ENCODE measurements around the gene BEX3.
"Not testable (repeated sequence)": the region's sequence is repeated elsewhere in the genome, so short reads cannot be mapped to it uniquely, and the experiment has no call there.

The BEX3 gene

DNA sequence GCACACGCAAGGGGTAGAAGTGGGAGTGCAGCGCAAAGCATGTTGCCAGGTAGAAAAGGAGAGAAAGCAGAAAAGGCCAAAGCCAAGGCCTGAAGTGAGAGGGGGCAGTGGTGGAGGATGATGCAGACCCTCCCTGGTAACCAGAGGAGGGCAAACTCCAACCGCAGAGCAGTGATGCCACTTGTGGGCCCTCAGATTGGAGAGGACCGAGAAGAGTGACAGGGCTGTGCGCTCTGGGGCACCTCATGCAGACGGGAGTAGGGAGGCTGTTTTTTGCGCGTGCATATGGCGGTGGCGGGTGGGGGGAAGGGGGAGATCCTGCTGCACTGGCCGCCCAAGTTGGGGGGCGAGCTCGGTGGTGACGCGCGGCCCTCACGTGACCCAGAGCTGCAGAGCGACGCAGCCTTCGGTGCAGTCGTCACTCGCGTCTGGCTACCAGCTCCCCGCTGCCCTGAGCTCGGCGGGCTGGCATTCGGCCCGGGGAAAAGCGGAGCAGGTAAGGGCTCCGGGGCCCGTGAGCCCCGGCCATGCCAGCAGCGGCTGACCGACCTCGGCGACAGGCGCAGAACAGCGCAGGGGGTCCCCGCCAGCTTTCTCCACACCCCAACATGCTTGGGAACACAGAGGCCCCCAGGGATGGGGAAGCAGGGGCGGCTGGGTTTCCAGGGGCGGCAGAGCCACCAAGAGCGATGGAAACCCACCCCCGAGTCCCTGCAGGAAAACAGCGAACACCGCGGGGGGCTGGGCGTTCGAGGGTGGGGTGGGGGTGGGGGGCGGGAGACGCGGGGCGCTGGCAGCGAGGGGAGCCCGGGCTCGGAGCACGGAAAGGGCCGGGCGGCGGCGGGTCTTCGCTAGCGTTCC lies at the start of gene BEX3:
Gene BEX3, plus strand, starts transcription at position 421 of the 861 bp plus-strand sequence. CDS start 984 bp downstream, outside the sequence.
- peak; percentile 82 for DNase-seq (ENCODE audit: low spot score)

DNA sequence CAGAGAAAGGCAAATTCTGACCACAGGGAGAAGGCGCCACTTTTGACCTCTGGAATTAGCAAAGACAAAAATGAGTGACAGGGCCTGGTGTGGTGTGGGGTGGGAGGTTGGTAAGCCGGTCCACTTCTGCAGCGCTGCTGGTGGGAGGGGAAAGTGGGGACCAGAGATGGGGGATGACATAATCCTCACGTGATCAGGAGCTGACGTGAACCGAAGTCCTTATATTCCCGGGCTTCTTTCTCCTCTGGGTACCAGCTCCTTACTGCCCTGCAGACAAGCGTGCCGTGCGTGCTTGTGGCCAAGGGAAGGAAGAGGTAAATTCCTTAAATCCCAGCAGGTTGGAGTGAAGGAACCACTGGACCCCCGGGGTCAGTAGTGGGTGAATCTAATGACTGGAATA lies 46.3 kb upstream of the BEX3 start, which contains the start of gene TCEAL7:
Gene TCEAL7, plus strand, starts transcription at position 249 of the 400 bp plus-strand sequence. CDS start 1,165 bp downstream, outside the sequence.
- no peak for DNase-seq (ENCODE audit: low spot score)

DNA sequence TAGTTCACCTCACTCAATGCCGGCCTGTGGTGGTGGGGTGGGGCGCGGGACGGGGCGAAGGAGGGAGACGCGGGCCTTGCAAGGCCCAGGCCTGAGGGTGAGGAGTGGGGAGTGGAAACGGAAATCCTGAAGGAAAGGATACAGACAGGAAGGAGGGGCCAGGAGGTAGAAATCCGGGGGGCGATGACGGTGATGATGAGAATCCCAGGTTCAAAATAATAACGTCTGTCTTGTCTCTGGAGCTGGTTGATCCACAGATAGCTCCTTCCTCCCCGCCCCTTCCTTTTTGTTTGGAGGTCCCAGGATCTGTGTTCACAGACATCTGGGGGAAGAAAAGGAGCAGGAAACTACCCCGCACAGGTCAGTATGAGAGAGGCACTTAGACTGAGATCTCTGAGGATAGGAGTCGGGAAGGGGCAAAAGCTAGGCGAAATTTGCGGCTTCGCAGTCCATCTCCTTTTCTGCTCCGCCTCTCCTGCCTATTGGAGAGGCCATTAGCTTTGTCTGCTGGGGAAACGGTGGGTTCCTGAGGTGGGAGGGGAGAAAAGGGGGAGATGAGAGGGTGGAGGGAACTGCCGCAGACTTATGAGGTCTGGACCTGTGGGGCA lies 45.6 kb upstream of the BEX3 start:
- DNase-seq (ENCODE audit: low spot score): no peak

DNA sequence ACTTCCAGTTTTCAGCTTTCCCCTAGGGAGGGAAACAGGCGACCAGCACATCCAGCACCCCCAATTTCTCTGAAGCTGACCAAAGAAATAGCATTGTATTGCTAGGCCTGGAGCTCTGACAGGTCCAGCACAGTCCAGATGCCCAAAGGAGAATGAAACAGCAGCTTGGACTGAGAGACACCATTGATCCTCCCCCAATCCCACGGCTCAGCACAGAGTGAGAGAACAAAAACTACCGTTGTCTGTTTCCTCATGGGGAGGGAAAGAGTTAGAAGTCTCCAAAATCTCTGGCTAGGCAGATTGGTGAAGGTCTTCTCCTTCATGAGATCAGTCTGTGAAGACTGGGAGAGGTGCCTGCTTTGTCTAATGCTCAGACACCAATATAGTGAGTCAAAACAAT lies 37.7 kb upstream of the BEX3 start:
- no peak for DNase-seq (ENCODE audit: low spot score)

DNA sequence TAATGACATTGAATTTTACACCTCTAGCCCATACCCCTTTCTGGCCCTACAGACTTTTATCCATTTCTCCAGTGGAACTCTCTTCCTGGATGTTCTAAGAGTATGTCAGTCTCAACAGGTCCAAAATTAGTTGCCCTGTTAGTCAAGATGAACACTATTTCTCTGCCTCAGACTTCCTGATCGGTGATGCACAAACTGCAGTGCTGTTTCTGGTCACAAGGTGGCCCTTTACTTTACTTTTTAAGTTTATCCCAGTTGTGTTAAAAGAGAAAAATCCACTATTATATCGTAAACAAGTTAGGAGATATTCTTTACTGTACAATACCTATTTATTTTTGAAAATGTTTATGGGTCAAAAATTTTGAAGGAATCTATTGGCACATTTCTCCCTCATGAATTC lies 33.2 kb upstream of the BEX3 start:
- DNase-seq (ENCODE audit: low spot score): no peak

DNA sequence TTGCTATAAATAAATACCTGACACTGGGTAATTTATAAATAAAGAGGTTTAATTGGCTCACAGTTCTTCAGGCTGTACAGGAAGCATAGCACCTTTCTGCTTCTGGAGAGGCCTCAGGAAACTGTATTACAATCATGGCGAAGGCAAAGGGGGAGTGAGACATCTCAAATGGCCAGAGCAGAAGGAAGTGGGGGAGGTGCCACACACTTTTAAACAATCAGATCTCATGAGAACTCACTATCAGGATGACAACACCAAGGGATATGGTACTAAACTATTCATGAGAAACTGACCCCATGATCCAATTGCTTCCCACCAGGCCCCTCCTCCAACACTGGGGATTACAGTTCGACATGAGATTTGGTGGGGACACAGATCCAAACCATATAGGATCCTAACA lies 31.7 kb upstream of the BEX3 start:
- no peak for DNase-seq (ENCODE audit: low spot score)

DNA sequence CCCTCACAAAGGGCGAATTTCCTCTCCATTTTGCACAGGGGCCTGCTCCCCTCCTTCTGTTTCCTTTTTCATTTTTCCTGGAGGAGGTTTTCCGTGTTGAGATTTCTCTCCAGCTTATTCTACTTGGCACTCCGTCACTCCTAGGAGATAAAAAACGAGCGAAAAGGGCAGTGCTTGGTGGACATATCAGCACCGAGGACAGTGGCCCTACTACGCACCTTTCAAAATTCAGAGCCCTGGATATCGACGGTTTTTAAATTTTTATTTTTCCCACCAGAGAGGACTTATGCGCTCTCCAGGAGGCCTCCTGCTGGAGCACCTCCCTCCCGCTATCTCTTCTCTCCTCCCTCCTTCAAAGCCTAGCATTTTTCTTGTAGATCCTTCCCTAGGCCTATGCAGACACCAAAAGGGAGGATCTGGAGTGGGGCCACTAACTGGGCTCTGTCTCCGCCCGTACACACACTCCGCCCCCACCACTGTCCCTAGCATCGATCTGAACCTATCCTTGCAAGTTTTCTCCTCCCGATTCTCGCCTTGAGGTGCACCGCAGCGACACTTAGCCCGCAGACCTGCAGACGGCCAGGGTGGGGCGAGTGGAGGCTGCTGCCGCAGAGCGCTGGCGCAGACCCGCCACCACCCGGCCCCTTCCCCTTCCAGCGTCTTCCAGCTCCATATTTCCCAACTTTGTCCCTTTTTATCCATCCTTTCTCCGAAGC lies 28.5 kb upstream of the BEX3 start:
- DNase-seq (ENCODE audit: low spot score): no peak

DNA sequence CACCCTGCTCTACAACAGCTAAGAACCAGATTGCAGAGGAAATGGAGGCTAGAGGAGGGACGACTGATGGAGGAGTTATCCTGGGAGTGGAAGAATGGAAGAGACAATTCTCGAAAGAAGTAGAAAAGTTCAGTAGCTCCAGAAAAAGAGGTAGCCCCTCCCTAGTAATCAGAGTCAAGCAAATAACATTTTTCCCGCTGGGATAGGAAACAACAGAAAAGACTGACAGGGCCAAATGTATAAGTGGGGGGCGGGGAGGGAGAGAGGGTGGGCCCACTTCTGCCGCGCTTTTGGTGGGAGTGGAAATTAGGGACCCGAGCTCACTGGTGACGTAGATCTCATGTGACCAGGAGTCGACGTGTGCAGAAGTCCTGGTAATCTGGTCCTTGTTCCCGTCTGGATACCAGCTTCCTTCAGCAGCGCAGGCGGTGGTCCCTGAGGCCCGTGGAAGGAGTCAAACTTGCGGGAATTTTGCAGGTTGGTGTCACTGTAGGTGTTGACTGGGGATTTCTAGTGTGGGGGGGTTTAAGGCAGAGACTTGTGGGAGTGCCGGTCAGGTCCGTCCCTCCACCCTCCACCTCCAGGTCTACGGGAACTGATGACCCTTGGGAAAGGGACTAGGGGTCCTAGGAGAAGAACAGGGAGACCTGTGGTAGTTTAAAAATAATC lies 20.1 kb upstream of the BEX3 start, which contains the start of gene TCEAL9:
Gene TCEAL9, plus strand, starts transcription at position 377 of the 669 bp plus-strand sequence. CDS start 1,179 bp downstream, outside the sequence.
- peak; percentile 61 for DNase-seq (ENCODE audit: low spot score)

DNA sequence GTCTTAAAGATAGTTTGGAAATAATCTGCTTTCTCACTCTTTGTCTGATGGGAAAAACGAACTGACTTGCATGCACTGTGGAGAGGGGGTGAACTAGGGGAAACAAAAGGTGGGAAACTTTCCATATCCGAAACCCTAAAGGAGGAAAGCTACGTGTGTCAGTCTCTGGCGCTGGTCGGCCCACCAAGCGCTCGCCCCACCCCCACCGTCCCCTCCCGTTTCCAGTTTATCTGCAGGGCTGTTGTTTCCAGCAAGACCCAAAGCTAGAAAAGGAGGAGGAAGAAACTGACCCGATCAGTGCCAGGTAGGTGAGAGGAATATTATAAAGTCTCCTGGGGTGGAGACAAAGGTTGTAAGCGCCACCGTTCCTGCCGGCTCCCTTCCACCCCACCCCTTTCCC lies 19.5 kb upstream of the BEX3 start:
- no peak for DNase-seq (ENCODE audit: low spot score)

DNA sequence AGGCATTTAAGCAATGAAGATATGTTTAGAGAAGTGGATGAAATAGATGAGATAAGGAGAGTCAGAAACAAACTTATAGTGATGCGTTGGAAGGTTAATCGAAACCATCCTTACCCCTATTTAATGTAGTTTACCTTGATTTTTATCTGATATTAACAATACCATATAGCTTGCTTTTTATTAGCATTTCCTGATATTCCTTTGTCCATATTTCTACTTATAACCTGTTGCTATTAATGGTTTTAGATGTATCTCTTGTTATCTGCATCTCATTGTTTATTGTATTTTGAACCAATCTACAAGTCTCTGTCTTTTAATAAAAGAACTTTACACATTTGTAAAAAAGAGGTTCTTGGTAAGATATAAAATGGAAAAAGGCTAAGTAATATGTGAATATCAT lies 18.5 kb upstream of the BEX3 start:
- no peak for DNase-seq (ENCODE audit: low spot score)

DNA sequence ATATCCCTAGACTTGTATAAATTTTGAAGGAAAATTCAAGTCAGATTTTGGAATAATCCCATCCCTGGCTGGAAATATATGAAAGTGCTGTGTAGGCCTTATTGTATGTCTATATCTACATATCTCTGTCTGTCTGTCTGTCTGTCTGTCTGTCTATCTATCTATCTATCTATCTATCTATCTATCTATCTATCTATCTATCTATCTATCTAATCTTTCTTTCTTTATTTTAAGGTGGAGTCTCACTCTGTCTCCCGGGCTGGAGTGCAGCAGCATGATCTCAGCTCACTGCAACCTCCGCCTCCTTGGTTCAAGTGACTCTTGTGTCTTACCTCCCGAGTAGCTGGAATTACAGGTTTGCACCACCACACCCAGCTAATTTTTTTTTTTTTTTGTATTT lies 16.7 kb upstream of the BEX3 start:
- DNase-seq (ENCODE audit: low spot score): not testable (repeated sequence)

DNA sequence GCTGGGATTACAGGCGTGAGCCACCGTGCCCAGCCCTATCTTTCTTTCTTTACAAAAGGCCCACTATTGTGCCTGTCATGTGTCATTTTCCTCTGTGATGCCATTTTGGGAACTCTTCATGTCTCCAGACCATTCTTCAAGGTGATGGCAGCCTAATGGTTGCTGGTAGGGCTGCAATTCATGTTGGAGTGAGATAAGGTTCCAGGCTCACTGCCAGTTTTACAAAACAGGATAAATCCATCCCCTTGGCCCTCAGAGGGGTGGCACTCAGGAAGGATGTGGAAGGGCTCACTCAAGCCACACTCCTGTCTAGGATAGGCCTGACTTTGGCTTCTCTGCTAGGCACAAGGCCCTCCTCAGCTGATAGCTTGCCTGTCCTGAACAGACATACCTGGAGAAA lies 16.2 kb upstream of the BEX3 start:
- no peak for DNase-seq (ENCODE audit: low spot score)

DNA sequence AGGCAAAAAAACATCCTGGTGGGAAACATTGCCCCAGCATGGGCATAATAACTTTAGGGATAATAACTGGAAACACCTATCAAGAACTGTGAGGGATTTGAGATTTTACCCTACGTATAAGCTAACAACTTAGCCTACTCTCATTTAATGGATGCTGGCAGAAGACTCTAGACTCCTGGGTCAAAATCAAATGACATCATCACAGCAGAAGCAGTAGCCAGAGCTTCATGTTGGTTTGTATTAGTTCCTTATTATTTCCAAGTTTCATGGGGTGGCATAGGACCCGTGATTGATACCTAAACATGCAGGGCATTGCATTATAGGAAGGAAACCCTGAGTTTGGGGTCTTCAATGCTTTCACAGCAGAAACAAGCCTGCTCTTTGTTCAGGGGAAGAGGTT lies 15.4 kb upstream of the BEX3 start:
- DNase-seq (ENCODE audit: low spot score): no peak

DNA sequence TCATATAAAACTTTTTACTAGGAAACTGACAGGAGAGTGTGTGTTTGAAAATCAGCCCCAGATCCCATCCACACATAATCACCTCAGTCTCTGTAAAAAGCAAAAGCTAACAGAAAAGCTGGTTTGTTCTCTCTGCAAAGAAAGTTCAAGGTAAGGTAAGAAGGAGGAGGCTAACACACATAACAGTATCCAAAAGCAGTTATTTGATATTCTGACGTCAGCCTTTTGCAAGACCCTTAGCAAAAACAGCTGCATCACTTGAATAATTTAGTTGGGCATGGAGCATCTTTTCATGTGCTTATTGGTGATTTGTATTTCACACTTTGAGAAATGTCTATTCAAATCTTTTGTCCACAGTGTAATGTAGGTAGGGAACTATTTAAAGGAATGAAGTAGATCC lies 14.5 kb upstream of the BEX3 start:
- DNase-seq (ENCODE audit: low spot score): no peak

DNA sequence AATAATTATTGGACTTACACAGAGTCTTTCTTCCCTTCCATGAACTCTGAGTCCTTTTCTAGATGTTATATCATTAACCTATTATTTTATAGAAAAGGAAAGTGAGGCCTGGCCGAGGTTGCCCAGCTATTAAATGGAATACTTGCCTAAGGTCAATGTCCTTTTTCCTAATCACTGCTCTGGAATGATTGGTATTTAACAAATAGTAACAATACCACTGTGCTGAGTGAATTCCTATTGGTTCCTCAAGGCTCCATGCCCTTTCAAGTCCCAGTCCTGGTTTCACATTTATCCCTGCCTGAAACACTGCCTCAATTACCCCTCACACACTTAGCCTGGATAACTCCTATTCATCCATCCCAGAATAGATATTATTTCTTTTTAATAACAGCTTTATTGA lies 13.9 kb upstream of the BEX3 start:
- DNase-seq (ENCODE audit: low spot score): no peak

DNA sequence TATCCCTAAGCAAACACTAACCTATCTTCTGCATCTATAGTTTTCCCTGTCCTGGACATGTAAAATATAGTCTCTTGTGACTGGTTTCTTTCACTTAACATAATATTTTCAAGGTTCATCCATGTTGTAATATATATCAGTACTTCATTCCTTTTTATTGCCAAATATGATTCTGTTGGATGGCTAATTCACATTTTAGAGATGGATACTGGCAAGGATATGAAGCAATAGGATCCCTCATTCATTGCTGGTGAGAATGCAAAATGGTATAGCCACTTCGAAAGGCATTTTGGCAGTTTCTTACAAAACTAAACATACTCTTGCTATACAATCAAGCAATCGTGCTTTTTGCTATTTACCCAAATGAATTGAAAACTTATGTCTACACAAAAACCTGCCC lies 13.3 kb upstream of the BEX3 start:
- DNase-seq (ENCODE audit: low spot score): no peak

DNA sequence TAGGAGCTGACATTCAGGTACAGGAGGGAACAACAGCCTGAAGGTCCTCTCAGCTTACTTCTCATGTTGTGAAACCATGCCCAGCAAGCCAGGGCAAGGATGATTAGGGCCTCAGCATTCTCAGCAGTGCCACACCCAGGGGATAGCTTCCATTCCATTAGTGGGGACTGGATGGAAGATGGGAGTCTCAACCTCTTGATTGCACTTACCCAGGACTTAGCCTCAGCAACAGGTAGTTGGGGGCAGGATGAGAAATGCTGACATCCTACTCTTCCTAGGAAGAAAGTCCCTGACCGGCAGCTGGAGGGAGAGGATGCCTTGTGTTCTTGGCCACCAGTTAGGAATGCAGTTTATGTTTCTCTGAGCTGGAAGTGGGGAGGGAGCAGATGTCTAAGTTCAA lies 8.8 kb upstream of the BEX3 start:
- no peak for DNase-seq (ENCODE audit: low spot score)

DNA sequence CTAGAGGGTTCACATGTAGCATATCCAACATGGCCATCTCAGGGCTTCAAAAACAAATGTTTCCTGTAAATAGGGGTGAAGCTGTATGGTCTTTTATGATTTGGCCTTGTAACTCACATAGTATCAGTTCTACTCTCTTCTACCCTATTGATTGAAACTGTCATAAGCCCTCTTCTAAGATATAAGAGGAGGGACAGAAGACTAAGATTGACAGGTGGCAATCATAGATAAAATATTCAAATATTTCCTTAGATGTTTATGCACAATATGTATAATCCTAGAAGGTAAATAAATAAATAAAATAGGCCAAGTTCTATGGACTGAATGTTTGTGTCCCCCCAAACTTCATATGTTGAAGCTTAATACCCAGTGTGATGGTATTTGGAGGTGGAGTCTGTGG lies 6.9 kb upstream of the BEX3 start:
- no peak for DNase-seq (ENCODE audit: low spot score)

DNA sequence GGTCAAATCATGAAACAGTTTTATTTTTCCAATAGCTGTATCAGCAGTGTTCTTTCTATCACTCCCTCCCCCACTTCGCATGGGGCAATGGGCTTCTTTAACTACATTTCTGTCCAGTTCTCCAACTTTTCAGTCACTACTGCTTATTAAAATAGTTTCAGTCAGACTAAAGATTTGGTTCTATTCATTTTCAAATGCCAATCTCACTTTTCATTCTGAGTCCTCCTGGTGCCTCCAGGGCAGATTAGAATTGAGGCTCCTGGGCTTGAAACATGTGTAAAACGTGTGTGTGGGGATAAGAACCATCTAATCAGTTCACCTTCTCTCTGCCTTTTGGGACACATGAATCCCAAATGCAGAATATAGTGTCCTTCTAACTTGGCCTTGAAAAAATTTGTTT lies 3.5 kb upstream of the BEX3 start:
- DNase-seq (ENCODE audit: low spot score): no peak

DNA sequence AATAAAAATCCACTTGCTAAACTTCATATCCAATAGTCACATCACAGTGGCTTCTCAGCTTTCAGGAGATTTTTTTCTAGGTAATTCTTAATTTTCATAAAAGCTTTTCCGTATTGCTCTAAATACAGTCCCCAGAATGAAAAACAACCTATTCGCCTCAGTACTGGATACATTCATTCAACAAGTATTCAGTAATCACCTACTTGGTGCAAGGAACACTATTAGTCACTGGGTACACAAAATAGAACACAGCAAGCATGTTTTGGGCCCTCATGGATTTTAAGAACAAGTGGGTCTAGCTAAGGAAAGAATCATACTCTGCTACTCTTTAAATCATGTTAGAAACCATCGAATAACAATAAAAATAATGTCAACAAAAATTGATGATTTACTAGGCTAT lies 2.8 kb upstream of the BEX3 start:
- DNase-seq (ENCODE audit: low spot score): no peak

DNA sequence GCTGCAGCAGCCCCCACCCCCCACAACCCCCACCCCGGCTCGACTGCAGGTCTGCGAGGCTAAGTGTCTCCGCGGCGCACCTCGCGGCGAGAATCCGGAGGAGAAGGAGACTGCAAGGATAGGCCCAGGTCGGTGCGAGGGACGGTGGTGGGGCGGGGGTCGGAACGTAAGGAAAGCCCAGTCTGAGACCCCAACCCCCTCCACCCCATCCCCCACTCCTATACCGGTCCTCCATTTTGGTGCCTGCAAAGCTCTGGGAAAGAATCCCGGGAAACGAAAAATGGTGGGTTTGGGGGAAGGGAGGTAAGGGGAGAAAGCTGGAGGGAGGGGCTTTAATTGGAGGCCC lies 614 bp downstream of the BEX3 start:
- DNase-seq (ENCODE audit: low spot score): no peak

DNA sequence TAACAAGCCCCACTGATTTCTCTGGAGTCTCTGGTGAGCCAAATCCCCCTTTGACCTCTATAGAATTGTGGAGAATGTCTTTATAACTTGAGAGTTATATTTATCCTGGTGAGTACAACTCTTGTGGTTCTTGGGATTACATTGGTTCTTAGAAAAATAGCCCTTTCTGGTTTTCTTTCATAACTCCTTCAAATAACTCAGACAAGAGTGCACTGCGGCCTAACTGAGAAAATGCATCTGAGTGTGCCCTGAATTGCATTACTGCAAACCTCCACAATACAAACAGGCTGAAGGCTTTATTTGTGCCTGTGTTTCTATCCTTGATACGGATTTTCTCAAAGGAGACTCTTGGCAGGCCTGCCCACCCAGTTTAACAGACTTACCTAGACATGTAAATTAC lies 2.7 kb downstream of the BEX3 start:
- DNase-seq (ENCODE audit: low spot score): no peak

All from D341Med (cell line).